Activated naive CD8-positive, alpha-beta T cell treated with anti-CD3 and anti-CD28 coated beads, Interleukin-2, amount 50 U/mL, for 24 hours (primary cell): ENCODE data around the gene WDR54.
"Not testable (repeated sequence)": the region's sequence is repeated elsewhere in the genome, so short reads cannot be mapped to it uniquely, and the experiment has no call there.

Experiments used
- ATAC-seq: fragments of 150-1000 bp; cut with Tn5 transposase; one replicate; pipeline ENCODE4 v1.10.0; 2021
- DNase-seq: peaks from one replicate; pipeline ENCODE4 v3.0.0; 2021
- H3K27ac Mint-ChIP-seq: one replicate; pipeline ENCODE4 v1.8.0; 2021; ENCODE audit warnings: mild to moderate bottlenecking, mixed read lengths
- H3K27me3 Mint-ChIP-seq: one replicate; pipeline ENCODE4 v1.8.0; 2021; ENCODE audit warnings: mixed read lengths
- H3K36me3 Mint-ChIP-seq: one replicate; pipeline ENCODE4 v1.8.0; 2021; ENCODE audit warnings: low read depth, mixed read lengths
- H3K4me1 Mint-ChIP-seq: one replicate; pipeline ENCODE4 v1.8.0; 2021; ENCODE audit warnings: mixed read lengths
- H3K4me3 Mint-ChIP-seq: one replicate; pipeline ENCODE4 v1.8.0; 2021; ENCODE audit warnings: mild to moderate bottlenecking, moderate library complexity, mixed read lengths
- H3K9me3 Mint-ChIP-seq: one replicate; pipeline ENCODE4 v1.8.0; 2021; ENCODE audit warnings: mixed read lengths

Gene WDR54

GRCh38 chr2:74417197-74417596 is 4.3 kb upstream of the WDR54 start:
- Mint-ChIP-seq H3K9me3 (no peaks in the 10 kb centered on the region), H3K4me3 (no peak overlapping the region), H3K27ac (no peak overlapping the region), H3K36me3 (no peaks in the 10 kb centered on the region), H3K4me1 (peaks cover 47% of the 10 kb centered on the region), H3K27me3 (no peaks in the 10 kb centered on the region)
- DNase-seq (no peak), ATAC-seq (no peak)

GRCh38 chr2:74417763-74418162 is 3.8 kb upstream of the WDR54 start:
- Mint-ChIP-seq H3K36me3 (peaks cover 1% of the 10 kb centered on the region), H3K4me3 (no peak overlapping the region), H3K4me1 (peaks cover 53% of the 10 kb centered on the region), H3K27ac (no peak overlapping the region), H3K9me3 (no peaks in the 10 kb centered on the region), H3K27me3 (no peaks in the 10 kb centered on the region)
- DNase-seq (no peak), ATAC-seq (no peak)

GRCh38 chr2:74418312-74418711 is 3.2 kb upstream of the WDR54 start:
- peaks cover 5% of the 10 kb centered on the region for H3K36me3 Mint-ChIP-seq
- no peak overlapping the region for H3K4me3 Mint-ChIP-seq
- no peak for ATAC-seq
- H3K27ac Mint-ChIP-seq = no peak overlapping the region
- no peak for DNase-seq
- no peaks in the 10 kb centered on the region for H3K9me3 Mint-ChIP-seq
- peaks cover 56% of the 10 kb centered on the region for H3K4me1 Mint-ChIP-seq
- no peaks in the 10 kb centered on the region for H3K27me3 Mint-ChIP-seq

GRCh38 chr2:74419345-74419744 is 2.2 kb upstream of the WDR54 start:
- ATAC-seq (no peak), DNase-seq (no peak)
- Mint-ChIP-seq H3K36me3 (peaks cover 9% of the 10 kb centered on the region), H3K27me3 (no peaks in the 10 kb centered on the region), H3K4me1 (peaks cover 49% of the 10 kb centered on the region), H3K9me3 (no peaks in the 10 kb centered on the region), H3K27ac (no peak overlapping the region), H3K4me3 (no peak overlapping the region)

- H3K4me1 Mint-ChIP-seq = peaks cover 47% of the 10 kb centered on the region
- ATAC-seq (no peak), DNase-seq (no peak)
Measured at GRCh38 chr2:74420006-74420405, 1.5 kb upstream of the WDR54 start.

GRCh38 chr2:74420443-74421103 is 957 bp upstream of the WDR54 start:
- Mint-ChIP-seq H3K4me3 (peak overlapping the region; percentile 96), H3K4me1 (peaks cover 42% of the 10 kb centered on the region), H3K27ac (peak overlapping the region; percentile 93), H3K36me3 (peaks cover 15% of the 10 kb centered on the region)
- not testable (repeated sequence) for ATAC-seq, H3K9me3 Mint-ChIP-seq, H3K27me3 Mint-ChIP-seq, DNase-seq

More at GRCh38 chr2:74420006-74420405, 1.5 kb upstream of the WDR54 start:
- H3K27ac Mint-ChIP-seq = peak overlapping the region; percentile 2
- H3K4me3 Mint-ChIP-seq = peak overlapping the region; percentile 96
- H3K9me3 Mint-ChIP-seq = no peaks in the 10 kb centered on the region
- H3K27me3 Mint-ChIP-seq = no peaks in the 10 kb centered on the region
- H3K36me3 Mint-ChIP-seq = peaks cover 12% of the 10 kb centered on the region

- Mint-ChIP-seq H3K4me3 (peak overlapping the region; percentile 96), H3K36me3 (peaks cover 17% of the 10 kb centered on the region), H3K27ac (peak overlapping the region; percentile 12), H3K9me3 (no peaks in the 10 kb centered on the region), H3K27me3 (no peaks in the 10 kb centered on the region), H3K4me1 (peaks cover 29% of the 10 kb centered on the region)
- ATAC-seq (no peak), DNase-seq (no peak)
Measured at GRCh38 chr2:74423231-74424095, 1.9 kb downstream of the WDR54 start.

GRCh38 chr2:74424139-74424992 is 2.8 kb downstream of the WDR54 start:
- peaks cover 17% of the 10 kb centered on the region for H3K36me3 Mint-ChIP-seq
- H3K9me3 Mint-ChIP-seq = no peaks in the 10 kb centered on the region
- H3K27ac Mint-ChIP-seq = no peak overlapping the region
- DNase-seq = no peak
- H3K4me1 Mint-ChIP-seq = peaks cover 27% of the 10 kb centered on the region
- H3K27me3 Mint-ChIP-seq = no peaks in the 10 kb centered on the region
- no peak overlapping the region for H3K4me3 Mint-ChIP-seq
- ATAC-seq = no peak

GRCh38 chr2:74424995-74425406 is 3.5 kb downstream of the WDR54 start:
- Mint-ChIP-seq H3K27me3 (no peaks in the 10 kb centered on the region), H3K4me1 (peaks cover 25% of the 10 kb centered on the region), H3K4me3 (no peak overlapping the region), H3K36me3 (peaks cover 17% of the 10 kb centered on the region), H3K9me3 (no peaks in the 10 kb centered on the region), H3K27ac (no peak overlapping the region)
- DNase-seq = no peak
- no peak for ATAC-seq

- ATAC-seq (no peak), DNase-seq (no peak)
- Mint-ChIP-seq H3K4me1 (peaks cover 20% of the 10 kb centered on the region), H3K9me3 (no peaks in the 10 kb centered on the region), H3K4me3 (no peak overlapping the region), H3K36me3 (peaks cover 17% of the 10 kb centered on the region), H3K27me3 (no peaks in the 10 kb centered on the region), H3K27ac (no peak overlapping the region)
Measured at GRCh38 chr2:74425523-74425922, 4.0 kb downstream of the WDR54 start.

GRCh38 chr2:74426181-74426758 is 4.7 kb downstream of the WDR54 start:
- no peak overlapping the region for H3K4me3 Mint-ChIP-seq
- DNase-seq (no peak), ATAC-seq (no peak)
- peaks cover 17% of the 10 kb centered on the region for H3K36me3 Mint-ChIP-seq
- H3K9me3 Mint-ChIP-seq = no peaks in the 10 kb centered on the region
- H3K27me3 Mint-ChIP-seq = no peaks in the 10 kb centered on the region
- peaks cover 15% of the 10 kb centered on the region for H3K4me1 Mint-ChIP-seq
- no peak overlapping the region for H3K27ac Mint-ChIP-seq

GRCh38 chr2:74427551-74427950 is 6.0 kb downstream of the WDR54 start:
- Mint-ChIP-seq H3K4me3 (no peak overlapping the region), H3K4me1 (peaks cover 5% of the 10 kb centered on the region), H3K36me3 (peaks cover 17% of the 10 kb centered on the region), H3K27ac (no peak overlapping the region), H3K27me3 (no peaks in the 10 kb centered on the region), H3K9me3 (no peaks in the 10 kb centered on the region)
- ATAC-seq = no peak
- no peak for DNase-seq

- ATAC-seq (no peak), DNase-seq (no peak)
- H3K27me3 Mint-ChIP-seq = no peaks in the 10 kb centered on the region
- peaks cover 9% of the 10 kb centered on the region for H3K36me3 Mint-ChIP-seq
- H3K9me3 Mint-ChIP-seq = no peaks in the 10 kb centered on the region
- H3K27ac Mint-ChIP-seq = no peak overlapping the region
- H3K4me3 Mint-ChIP-seq = no peak overlapping the region
- H3K4me1 Mint-ChIP-seq = no peaks in the 10 kb centered on the region
Measured at GRCh38 chr2:74428675-74429074, 7.1 kb downstream of the WDR54 start.
